MM.1S (cell line): ENCODE data around the gene GSC.

Source experiments
- DNase-seq: peaks from one replicate; pipeline ENCODE4 v3.0.0-alpha.2; 2015
- H2AFZ ChIP-seq: fragments of 300-600 bp; sonication (generic); 2 replicates; pipeline ENCODE4 v1.6.0; 2016; ENCODE audit warnings: antibody characterized with exemption, low read length
- H3F3A ChIP-seq: fragments of 300-600 bp; sonication (generic); 2 replicates; pipeline ENCODE4 v1.6.1; 2016; ENCODE audit warnings: mild to moderate bottlenecking, antibody characterized with exemption, low read length, moderate library complexity, mixed read lengths; ENCODE audit not compliant: insufficient read depth
- H3K27ac ChIP-seq: fragments of 300-600 bp; sonication (generic); 2 replicates; pipeline ENCODE4 v1.5.1; 2016; ENCODE audit warnings: mild to moderate bottlenecking, low read length
- H3K27me3 ChIP-seq: fragments of 300-600 bp; sonication (generic); replicated peaks from 2 replicates; pipeline ENCODE4 v1.6.0; 2016; ENCODE audit warnings: low read length; ENCODE audit not compliant: insufficient read depth
- H3K36me3 ChIP-seq: fragments of 300-600 bp; sonication (generic); replicated peaks from 2 replicates; pipeline ENCODE4 v1.6.1; 2016; ENCODE audit warnings: mild to moderate bottlenecking, low read length, mixed read lengths; ENCODE audit not compliant: insufficient read depth
- H3K4me1 ChIP-seq: fragments of 300-600 bp; sonication (generic); 2 replicates; pipeline ENCODE4 v1.6.1; 2016; ENCODE audit warnings: low read length, mixed read lengths
- H3K4me2 ChIP-seq: fragments of 300-600 bp; sonication (generic); 2 replicates; pipeline ENCODE4 v1.6.0; 2016; ENCODE audit warnings: low read depth, low read length
- H3K4me3 ChIP-seq: fragments of 300-600 bp; sonication (generic); 2 replicates; pipeline ENCODE4 v1.5.1; 2016; ENCODE audit warnings: low read length, mixed read lengths
- H3K79me2 ChIP-seq: fragments of 300-600 bp; sonication (generic); 2 replicates; pipeline ENCODE4 v1.6.1; 2016; ENCODE audit warnings: mixed run types, low read length, mixed read lengths
- H3K9ac ChIP-seq: fragments of 300-600 bp; sonication (generic); 2 replicates; pipeline ENCODE4 v1.6.1; 2016; ENCODE audit warnings: low read length, mixed read lengths
- H3K9me2 ChIP-seq: fragments of 300-600 bp; sonication (generic); replicated peaks from 2 replicates; pipeline ENCODE4 v1.6.1; 2016; ENCODE audit warnings: mild to moderate bottlenecking, low read length, mixed read lengths; ENCODE audit not compliant: insufficient read depth
- H3K9me3 ChIP-seq: fragments of 300-600 bp; sonication (generic); replicated peaks from 2 replicates; pipeline ENCODE4 v1.6.1; 2016; ENCODE audit warnings: mild to moderate bottlenecking, low read length, mixed read lengths; ENCODE audit not compliant: insufficient read depth
- H4K20me1 ChIP-seq: fragments of 300-600 bp; sonication (generic); 2 replicates; pipeline ENCODE4 v1.6.1; 2016; ENCODE audit warnings: mild to moderate bottlenecking, low read length, moderate library complexity, mixed read lengths; ENCODE audit not compliant: insufficient read depth
- CTCF ChIP-seq: fragments of 300-600 bp; sonication (generic); IDR thresholded peaks from 2 replicates; pipeline ENCODE4 v1.5.1; 2016; ENCODE audit warnings: antibody characterized with exemption, low read length, mixed read lengths
- EZH2 ChIP-seq: fragments of 300-600 bp; sonication (generic); optimal IDR thresholded peaks from 2 replicates; pipeline ENCODE3; 2017; ENCODE audit warnings: low read depth, mild to moderate bottlenecking, antibody characterized with exemption, low read length, mixed read lengths
- EZH2phosphoT487 ChIP-seq: fragments of 300-600 bp; sonication (generic); IDR thresholded peaks from 2 replicates; pipeline ENCODE4 v1.6.1; 2018; ENCODE audit warnings: antibody characterized with exemption, low read length

The GSC gene

GRCh38 chr14:94722397-94722796 lies 47.5 kb downstream of the GSC start:
- no peak for DNase-seq
- Histone ChIP-seq H2AFZ (no peak overlapping the region), H3K4me3 (no peak overlapping the region), H3K79me2 (no peaks in the 10 kb centered on the region), H3K9me3 (no peaks in the 10 kb centered on the region), H3K9ac (no peak overlapping the region), H3F3A (no peaks in the 10 kb centered on the region), H3K36me3 (no peaks in the 10 kb centered on the region), H3K4me2 (no peak overlapping the region), H3K9me2 (no peaks in the 10 kb centered on the region), H4K20me1 (no peaks in the 10 kb centered on the region), H3K27me3 (no peaks in the 10 kb centered on the region), H3K27ac (no peak overlapping the region), H3K4me1 (no peaks in the 10 kb centered on the region)
- TF ChIP-seq CTCF (no peak), EZH2phosphoT487 (no peak), EZH2 (no peak)
